ENCODE results near the gene DNASE2.
"Not testable (repeated sequence)": the region's sequence is repeated elsewhere in the genome, so short reads cannot be mapped to it uniquely, and the experiment has no call there.

DNASE2 gene

GRCh38 chr19:12881172-12881808, at the start of gene DNASE2:
Gene DNASE2 (minus strand): TSS chr19:12881449. CDS start chr19:12881375, 74 bp downstream.
- peak; percentile 89 for DNase-seq

GRCh38 chr19:12930002-12930645, 48.9 kb upstream of the DNASE2 start:
- no peak for DNase-seq

- no peak for DNase-seq
Measured at GRCh38 chr19:12924621-12925310, 43.5 kb upstream of the DNASE2 start.

GRCh38 chr19:12922959-12923358, 41.7 kb upstream of the DNASE2 start:
- DNase-seq, result no peak

- DNase-seq, result no peak
Measured at GRCh38 chr19:12921047-12921446, 39.8 kb upstream of the DNASE2 start.

- no peak for DNase-seq
Measured at GRCh38 chr19:12918253-12918652, 37.0 kb upstream of the DNASE2 start.

GRCh38 chr19:12915860-12916259, 34.6 kb upstream of the DNASE2 start:
- not testable (repeated sequence) for DNase-seq

- peak; percentile 32 for DNase-seq
Measured at GRCh38 chr19:12913851-12914690, 32.8 kb upstream of the DNASE2 start.

GRCh38 chr19:12913011-12913561, 31.8 kb upstream of the DNASE2 start:
- peak; percentile 64 for DNase-seq

- DNase-seq, result no peak
Measured at GRCh38 chr19:12912571-12912970, 31.3 kb upstream of the DNASE2 start.

GRCh38 chr19:12907166-12907565, 25.9 kb upstream of the DNASE2 start:
- no peak for DNase-seq

- no peak for DNase-seq
Measured at GRCh38 chr19:12899891-12900518, 18.8 kb upstream of the DNASE2 start.

- DNase-seq, result no peak
Measured at GRCh38 chr19:12896460-12896859, 15.2 kb upstream of the DNASE2 start.

GRCh38 chr19:12893582-12893981, 12.3 kb upstream of the DNASE2 start:
- no peak for DNase-seq

- no peak for DNase-seq
Measured at GRCh38 chr19:12891553-12892021, 10.3 kb upstream of the DNASE2 start.

GRCh38 chr19:12890787-12891552, 9.7 kb upstream of the DNASE2 start, which contains the start of gene GCDH:
Gene GCDH (plus strand): TSS chr19:12891160. CDS start chr19:12891305, 145 bp downstream.
- DNase-seq, result peak; percentile 99

GRCh38 chr19:12890299-12890786, 9.1 kb upstream of the DNASE2 start:
- DNase-seq, result not testable (repeated sequence)

- no peak for DNase-seq
Measured at GRCh38 chr19:12888006-12888603, 6.9 kb upstream of the DNASE2 start.

- no peak for DNase-seq
Measured at GRCh38 chr19:12886969-12887747, 5.9 kb upstream of the DNASE2 start, which contains the start of gene KLF1. Gene KLF1 (minus strand): TSS chr19:12887201. CDS start chr19:12887140, 61 bp downstream.

- no peak for DNase-seq
Measured at GRCh38 chr19:12886651-12886968, 5.4 kb upstream of the DNASE2 start.

All from fibroblast of upper back skin (primary cell).